HG03439 (cell line): Measurements from ENCODE around the gene CDCA7.
"Not testable (repeated sequence)": the region's sequence is repeated elsewhere in the genome, so short reads cannot be mapped to it uniquely, and the experiment has no call there.

ENCODE experiments used
- ATAC-seq: cut with Tn5 transposase; IDR thresholded peaks from one replicate; pipeline ENCODE4 v1.9.1; 2021; ENCODE audit warnings: mild to moderate bottlenecking, moderate library complexity; ENCODE audit not compliant: unreplicated experiment

CDCA7 gene

GRCh38 chr2:173354582-173355131 is at the start of gene CDCA7:
CDCA7 (plus strand) TSS chr2:173354872; CDS start chr2:173354964, 92 bp downstream.
- peak; percentile 49 for ATAC-seq

GRCh38 chr2:173305303-173305702 is 49.4 kb upstream of the CDCA7 start:
- no peak for ATAC-seq

GRCh38 chr2:173307293-173307692 is 47.4 kb upstream of the CDCA7 start:
- ATAC-seq, result peak; percentile 78

DNA sequence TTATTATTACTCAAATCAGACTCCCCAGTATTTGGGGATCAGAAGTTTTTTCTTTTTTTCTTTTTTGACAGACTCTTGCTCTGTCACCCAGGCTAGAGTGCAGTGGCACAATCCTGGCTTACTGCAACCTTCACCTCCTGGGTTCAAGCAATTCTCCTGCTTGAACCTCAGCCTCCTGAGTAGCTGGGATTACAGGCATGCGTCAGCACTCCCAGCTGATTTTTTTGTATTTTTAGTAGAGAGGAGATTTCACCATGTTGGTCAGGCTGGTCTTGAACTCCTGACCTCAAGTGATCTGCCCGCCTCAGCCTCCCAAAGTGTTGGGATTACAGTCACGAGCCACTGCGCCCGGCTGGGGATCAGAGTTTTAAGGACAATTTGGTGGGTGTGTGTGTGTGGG is 45.3 kb upstream of the CDCA7 start:
- not testable (repeated sequence) for ATAC-seq

DNA sequence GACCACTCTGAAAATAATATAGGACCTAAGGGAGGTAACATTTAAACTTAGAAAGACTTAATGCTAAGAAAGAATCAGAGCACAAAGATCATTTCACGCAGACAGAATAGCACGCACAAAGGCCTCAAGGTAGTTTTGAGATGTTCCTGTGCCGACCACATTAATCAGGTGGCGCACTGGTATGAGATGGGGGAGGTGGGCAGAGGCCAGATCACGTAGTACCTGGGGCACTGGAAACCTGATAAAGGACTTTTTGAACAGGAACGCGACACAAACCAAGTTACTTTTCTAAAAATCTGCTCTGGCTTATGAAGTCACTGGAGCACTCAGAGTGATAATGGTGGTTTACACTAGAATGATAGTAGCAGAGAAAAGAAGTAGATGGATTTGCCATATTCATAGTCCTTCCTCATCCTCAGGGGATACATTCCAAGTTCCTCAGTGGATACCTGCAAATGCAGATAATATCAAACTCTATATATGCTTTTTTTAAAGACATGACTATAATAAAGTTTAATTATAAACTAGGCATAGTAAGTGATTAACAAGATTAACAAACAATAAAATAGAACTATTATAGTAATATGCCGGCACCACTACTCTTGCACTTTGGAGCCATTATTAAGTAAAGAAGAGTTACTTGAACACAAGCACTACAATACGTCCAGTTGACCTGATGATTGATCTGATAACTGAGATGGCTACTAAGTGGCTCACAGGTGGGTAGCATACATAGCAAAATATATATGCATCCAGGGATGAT is 42.6 kb upstream of the CDCA7 start:
- no peak for ATAC-seq

GRCh38 chr2:173323371-173323770 is 31.3 kb upstream of the CDCA7 start:
- no peak for ATAC-seq

DNA sequence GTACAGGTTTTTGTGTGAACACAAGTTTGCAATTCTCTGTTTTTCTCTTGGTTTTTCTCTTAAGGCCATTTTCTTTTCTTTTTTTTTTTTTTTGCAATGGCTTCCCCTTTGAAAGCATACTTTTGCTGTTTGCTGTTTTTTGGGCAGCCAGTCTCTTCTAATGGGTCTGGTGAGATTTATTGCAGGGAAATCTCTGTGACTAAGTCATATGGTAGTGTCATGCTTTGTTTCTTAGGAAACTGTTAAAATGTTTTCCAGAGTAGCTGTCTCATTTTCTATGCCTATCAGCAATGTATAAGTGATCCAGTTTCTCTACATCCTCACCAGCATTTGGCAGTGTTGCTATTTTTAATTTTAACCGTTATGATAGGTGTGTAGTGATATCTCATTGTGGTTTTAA is 27.9 kb upstream of the CDCA7 start:
- no peak for ATAC-seq

GRCh38 chr2:173327421-173327820 is 27.3 kb upstream of the CDCA7 start:
- no peak for ATAC-seq

- ATAC-seq, result not testable (repeated sequence)
Measured at GRCh38 chr2:173333003-173333402, 21.7 kb upstream of the CDCA7 start.

DNA sequence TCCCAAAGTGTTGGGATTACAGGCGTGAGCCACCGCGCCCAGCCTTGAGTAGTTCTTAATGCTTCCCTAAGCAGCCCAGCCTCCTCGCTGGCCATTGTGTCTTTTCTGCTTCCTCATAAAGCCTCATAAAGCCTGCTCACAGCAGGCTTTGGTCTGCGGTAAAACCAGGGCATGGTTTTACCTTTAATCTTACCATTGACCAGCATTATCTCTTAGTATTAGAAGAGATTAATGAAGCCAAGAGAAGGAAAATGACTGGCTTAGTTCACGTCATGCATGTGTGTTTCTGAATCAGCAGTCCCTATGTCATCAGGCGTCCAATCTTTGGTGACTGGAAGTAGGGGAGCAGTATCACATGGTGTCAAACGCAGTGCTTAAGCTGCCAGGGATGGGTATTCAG is 14.9 kb upstream of the CDCA7 start:
- no peak for ATAC-seq

DNA sequence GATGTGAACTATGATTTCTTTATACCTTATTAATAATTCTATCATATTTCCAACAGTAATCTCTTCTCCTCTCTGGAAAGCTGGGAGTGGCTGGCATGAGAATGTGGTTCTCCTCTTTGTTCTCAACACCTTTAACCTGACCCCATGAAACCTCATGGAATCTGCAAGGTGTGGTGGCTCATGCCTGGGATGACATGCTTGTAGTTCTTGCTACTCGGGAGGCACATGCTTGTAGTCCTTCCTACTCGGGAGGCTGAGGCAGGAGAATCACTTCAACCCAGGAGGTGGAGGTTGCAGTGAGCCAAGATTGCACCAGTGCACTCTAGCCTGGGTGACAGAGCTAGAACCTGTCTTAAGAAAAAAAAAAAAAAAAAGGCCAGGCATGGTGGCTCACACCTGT is 10.8 kb upstream of the CDCA7 start:
- ATAC-seq, result no peak

GRCh38 chr2:173346035-173346434 is 8.6 kb upstream of the CDCA7 start:
- no peak for ATAC-seq

GRCh38 chr2:173347305-173348168 is 7.1 kb upstream of the CDCA7 start:
- ATAC-seq, result no peak

DNA sequence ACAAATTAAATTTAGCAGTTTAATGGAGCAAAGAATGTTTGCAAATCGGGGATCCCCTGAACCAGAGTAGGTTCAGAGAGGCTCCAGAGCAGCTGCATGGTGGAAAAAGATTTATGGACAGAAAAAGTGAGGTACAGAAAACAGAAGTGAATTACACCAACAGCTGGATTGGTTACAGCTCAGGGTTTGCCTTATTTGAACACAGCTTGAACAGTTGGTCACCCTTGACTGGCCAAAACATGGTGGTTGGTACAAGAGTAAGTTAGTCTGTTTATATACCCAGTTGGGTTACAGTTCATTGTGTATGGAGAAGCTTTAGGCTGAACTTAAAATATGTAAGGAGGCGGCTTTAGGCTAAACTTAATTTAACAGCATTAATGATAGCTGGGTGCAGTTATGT is 5.4 kb upstream of the CDCA7 start:
- no peak for ATAC-seq

DNA sequence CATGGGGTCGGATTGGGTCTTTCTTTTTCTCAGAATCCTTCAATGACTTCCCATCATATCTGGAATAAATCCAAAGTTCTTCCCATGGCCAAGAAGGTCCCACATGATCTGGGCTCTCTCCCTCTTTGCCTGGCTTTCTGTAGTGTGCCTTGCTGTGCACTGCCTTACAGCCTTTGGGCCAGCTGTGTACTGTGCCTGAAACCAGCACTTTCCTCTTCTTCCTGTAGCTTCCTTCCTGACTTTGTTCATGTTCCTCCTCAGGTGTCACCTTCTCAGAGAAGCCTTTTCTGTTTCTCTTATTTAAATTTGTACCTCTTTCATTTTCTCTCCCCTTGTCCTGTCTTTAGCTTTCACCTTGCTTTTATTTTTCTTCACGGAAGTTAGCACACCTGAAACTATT is 4.3 kb upstream of the CDCA7 start:
- no peak for ATAC-seq

- ATAC-seq, result no peak
Measured at GRCh38 chr2:173351879-173352278, 2.8 kb upstream of the CDCA7 start.

GRCh38 chr2:173353556-173353955 is 1.1 kb upstream of the CDCA7 start:
- no peak for ATAC-seq

DNA sequence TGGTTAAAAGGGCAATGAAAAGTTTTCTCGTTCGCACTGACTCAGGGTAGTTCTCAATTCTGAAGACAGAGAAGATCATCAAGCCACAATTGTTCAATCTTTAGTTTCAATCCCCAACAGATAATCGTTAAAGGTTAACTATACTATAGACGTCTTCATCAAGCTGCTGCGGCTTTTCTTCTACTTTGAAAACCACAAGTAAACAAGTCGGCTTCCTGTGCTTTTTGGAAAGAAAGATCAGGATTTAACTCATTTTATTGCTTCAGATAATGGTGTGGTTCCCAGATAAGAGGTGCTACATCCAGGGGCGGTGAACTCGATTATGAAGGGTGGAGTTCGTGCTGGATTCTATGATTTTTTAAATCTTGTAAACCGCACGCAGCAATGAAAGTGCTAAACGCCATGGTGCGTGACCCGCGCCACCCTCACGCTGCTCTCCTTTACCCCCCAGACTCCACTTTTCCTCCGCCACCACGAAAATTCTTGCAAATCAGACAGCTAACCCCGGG is 545 bp upstream of the CDCA7 start:
- ATAC-seq, result no peak

DNA sequence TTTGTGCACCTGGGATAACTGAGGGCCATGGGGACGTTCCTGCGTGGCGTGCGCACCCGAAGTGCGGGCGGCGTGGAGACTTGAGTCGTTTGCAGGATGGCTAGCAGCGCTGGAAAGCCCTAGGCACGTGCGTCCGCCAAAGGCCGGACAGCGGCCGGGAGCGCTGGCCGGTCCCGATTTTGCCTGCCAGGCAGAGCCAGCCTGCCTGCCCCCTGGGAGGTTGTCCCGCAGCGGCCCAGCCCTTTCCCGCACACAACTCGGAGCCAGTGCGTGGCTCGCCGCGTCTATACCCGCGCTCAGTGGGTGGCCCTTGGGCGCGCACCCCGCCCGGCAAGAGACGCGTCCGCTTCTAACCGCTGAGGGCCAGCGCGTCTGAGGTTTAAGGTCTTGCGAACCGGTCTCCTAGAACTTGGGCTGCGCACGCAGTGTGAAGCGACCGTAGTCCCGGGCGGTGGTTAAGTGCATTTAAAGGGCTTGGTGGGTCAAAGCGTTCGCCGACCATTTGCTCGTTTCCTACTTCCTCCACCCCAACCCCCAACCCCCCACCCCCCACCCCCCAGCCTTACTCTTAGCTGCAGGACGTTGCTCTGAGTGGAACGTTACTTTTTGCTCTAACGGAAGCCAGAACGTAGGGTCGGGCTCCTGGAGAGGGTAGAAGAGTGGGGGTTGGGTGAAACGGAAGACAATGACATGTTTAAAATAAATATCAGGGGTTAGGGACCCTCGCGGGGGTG is 627 bp downstream of the CDCA7 start:
- peak; percentile 11 for ATAC-seq

- no peak for ATAC-seq
Measured at GRCh38 chr2:173355866-173356508, 1.3 kb downstream of the CDCA7 start.
